ENCODE data around the gene ASNS.
"Not testable (repeated sequence)": the region's sequence is repeated elsewhere in the genome, so short reads cannot be mapped to it uniquely, and the experiment has no call there.

DNA sequence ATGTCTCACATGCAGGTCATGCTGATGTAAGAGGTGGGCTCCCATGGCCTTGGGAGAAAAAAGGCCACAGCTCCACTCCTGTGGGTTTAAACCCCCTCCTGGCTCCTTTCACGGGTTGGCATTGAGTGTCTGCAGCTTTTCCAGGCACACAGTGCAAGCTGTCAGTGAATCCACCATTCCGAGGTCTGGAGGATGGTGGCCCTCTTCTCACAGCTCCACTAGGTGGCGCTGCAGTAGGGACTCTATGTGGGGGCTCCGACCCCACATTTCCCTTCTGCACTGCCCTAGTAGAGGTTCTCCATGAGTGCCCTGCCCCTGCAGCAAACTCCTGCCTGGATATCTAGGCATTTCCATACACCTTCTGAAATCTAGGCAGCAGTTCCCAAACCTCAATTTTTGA lies 19.5 kb upstream of the ASNS start:
- TF ChIP-seq, protein P1, sequence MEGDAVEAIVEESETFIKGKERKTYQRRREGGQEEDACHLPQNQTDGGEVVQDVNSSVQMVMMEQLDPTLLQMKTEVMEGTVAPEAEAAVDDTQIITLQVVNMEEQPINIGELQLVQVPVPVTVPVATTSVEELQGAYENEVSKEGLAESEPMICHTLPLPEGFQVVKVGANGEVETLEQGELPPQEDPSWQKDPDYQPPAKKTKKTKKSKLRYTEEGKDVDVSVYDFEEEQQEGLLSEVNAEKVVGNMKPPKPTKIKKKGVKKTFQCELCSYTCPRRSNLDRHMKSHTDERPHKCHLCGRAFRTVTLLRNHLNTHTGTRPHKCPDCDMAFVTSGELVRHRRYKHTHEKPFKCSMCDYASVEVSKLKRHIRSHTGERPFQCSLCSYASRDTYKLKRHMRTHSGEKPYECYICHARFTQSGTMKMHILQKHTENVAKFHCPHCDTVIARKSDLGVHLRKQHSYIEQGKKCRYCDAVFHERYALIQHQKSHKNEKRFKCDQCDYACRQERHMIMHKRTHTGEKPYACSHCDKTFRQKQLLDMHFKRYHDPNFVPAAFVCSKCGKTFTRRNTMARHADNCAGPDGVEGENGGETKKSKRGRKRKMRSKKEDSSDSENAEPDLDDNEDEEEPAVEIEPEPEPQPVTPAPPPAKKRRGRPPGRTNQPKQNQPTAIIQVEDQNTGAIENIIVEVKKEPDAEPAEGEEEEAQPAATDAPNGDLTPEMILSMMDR (IDR thresholded peaks at IDR 0.05) = not testable (repeated sequence)
- TF ChIP-seq POLR2A, EP300 (IDR thresholded peaks at IDR 0.05): not testable (repeated sequence)

All from sigmoid colon (tissue), 4 donors.